ENCODE measurements around the gene UVRAG. TPM values are rescaled to one million over a fixed set of nuclear protein-coding genes. Genes with fewer than 3 reads are reported as not detected.
A peak's percentile ranks its signal among the peaks of the same experiment; 100 is the strongest.

UVRAG gene
- total and polyA plus RNA-seq, 2 of the 13 experiments (the other 11 are each of a cell fraction or from before 2014, with no cell fraction given), result 9.7 to 17.3 TPM

DNA sequence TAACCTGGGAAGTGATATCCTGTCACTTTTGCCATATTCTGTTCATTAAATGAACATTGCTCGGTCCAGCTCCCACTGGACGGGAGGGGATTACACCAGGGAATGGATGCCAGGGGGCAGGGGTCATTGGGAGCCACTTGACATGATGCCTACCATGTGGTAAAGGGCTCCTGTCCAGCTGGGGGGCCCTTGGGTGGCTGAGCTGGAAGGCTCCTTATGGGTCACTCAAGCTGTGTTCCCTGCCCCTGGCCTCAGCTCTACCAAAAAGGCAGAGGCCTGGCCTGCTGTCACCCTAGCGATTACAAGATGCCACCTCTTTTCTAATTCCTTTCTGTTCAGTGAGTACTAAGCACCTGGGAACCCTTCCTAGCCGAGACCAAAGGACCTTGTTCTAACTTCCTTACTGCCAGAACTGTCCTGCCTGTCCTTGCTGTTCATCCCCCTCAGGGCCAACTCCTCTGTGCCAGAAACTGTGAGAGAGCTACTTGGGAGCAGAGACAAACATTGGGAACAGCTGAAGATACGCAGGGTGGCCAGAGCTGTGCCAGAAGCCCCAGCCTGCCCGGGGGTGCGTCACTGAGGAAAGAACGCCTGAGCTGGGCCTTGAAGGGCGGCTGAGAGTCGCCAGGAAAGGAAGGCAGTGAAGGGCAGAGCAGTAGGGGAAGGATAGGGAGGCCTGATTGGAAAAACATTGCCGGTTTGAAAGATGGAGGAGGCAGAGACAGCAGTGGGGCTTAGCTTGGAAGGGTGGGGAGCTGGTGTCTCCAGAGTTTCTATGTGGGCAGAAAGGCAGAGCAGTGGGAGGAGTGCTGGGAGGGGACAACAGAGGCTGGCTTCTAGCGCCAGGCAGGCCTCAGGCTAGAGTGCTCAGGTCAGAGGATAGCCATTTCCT lies 12.7 kb upstream of the UVRAG start:
- H3K79me2 ChIP-seq (ENCODE audit: insufficient read depth, low read length), result no peaks in the 10 kb centered on the region
- no peak overlapping the region for H3K4me3 ChIP-seq (replicated peaks in 1 of 3; ENCODE audit: insufficient read depth in 1 of 3, low read depth in 2 of 3, low read length in 3 of 3)
- ChIA-PET POLR2A (interaction anchor here (1.3 to 4.2 kb wide), 5 partner anchors 9 to 83 kb away, joined by 4 to 23 read pairs (median 9); no protein-coding TSS in a partner anchor), CTCF (ENCODE audit: low intra/inter-chr PET ratio, low total read pairs) (interaction anchor here (1.4 to 2.8 kb wide), 2 partner anchors 34 to 65 kb away, joined by 5 to 36 read pairs; partner anchors contain the start of gene DGAT2)
- no peaks in the 10 kb centered on the region for H3K27me3 ChIP-seq (ENCODE audit: control insufficient read depth in 1 of 2, insufficient read depth in 2 of 2, low read length in 2 of 2)
- FAIRE-seq, result no peak
- ATAC-seq, result peak; percentile 37
- in situ Hi-C loops (cut with HindIII; ENCODE audit: extremely low pct_ligation_motif_present, low pct_unique_long_range_greater_than_20kb), result no loop called here
- TF ChIP-seq ZNF280B (CRISPR knock-in tag; IDR thresholded peaks at IDR 0.05; ENCODE audit: borderline replicate concordance), result 0 out of 2 replicates have a peak, but pooled peaks have one; percentile 16
- no peak for TF ChIP-seq MBD4 (IDR thresholded peaks at IDR 0.05; ENCODE audit: borderline replicate concordance, low read length)
- 0 out of 2 replicates have a peak, but pooled peaks have one; percentile 8 for TF ChIP-seq KDM2A (CRISPR knock-in tag; IDR thresholded peaks at IDR 0.05; ENCODE audit: borderline replicate concordance, low read depth)
- H3K36me3 ChIP-seq (replicated peaks in 1 of 2; ENCODE audit: control insufficient read depth in 1 of 2, insufficient read depth in 2 of 2, low read length in 2 of 2), result peaks cover 9 to 41% of the 10 kb centered on the region in 2 experiments
- peak overlapping the region; percentile 18 for H3K27ac ChIP-seq (ENCODE audit: extremely low read length, insufficient read depth, low read length)
- peaks cover 25% of the 10 kb centered on the region for H3K4me1 ChIP-seq (ENCODE audit: insufficient read depth, low read length)
- H2AFZ ChIP-seq (ENCODE audit: low read length), result no peak overlapping the region
- intact Hi-C loops (cut with micrococcal nuclease; ENCODE audit: unreplicated experiment), result loop anchor here (5.0 kb wide), 2 partner anchors 35 to 515 kb away; partner anchors contain the start of gene DGAT2
- WGBS (ENCODE audit: low lambda C conversion rate), result 95% methylated on average over 11 of the region's 12 CpGs
- no peak overlapping the region for H3K9ac ChIP-seq (ENCODE audit: insufficient read depth, low read depth, low read length)
- no peaks in the 10 kb centered on the region for H3K9me3 ChIP-seq (ENCODE audit: low read length)
- no peak for DNase-seq (ENCODE audit: low spot score)
- H4K20me1 ChIP-seq (ENCODE audit: insufficient read depth, low read length), result no peaks in the 10 kb centered on the region
- H3K4me2 ChIP-seq (ENCODE audit: low read depth, low read length), result no peak overlapping the region
- BruUV-seq (replicated peaks), result no TSS peak

Measured in HepG2 (cell line).